HEK293T (cell line): Measurements from ENCODE around the gene NDRG4.

ENCODE experiments used
- CTCF ChIA-PET: fragments of 350-600 bp; formaldehyde crosslinking; extraction: SDS; loops from one replicate; lab custom pipeline; 2021; ENCODE audit warnings: antibody characterized with exemption, inconsistent platforms; lab: Yijun Ruan, JAX
- POLR2A ChIA-PET: fragments of 350-600 bp; formaldehyde crosslinking; extraction: SDS; loops from one replicate; lab custom pipeline; 2020; ENCODE audit warnings: antibody characterized with exemption, inconsistent platforms; lab: Yijun Ruan, JAX
- DNase-seq: peaks from one replicate; pipeline ENCODE4 v3.0.0; 2012; ENCODE audit warnings: mixed read lengths; ENCODE audit errors: extremely low spot score
- ARNT ChIP-seq: fragments of 450-650 bp; IDR thresholded peaks from 2 replicates; pipeline ENCODE4 v1.6.1; 2017; ENCODE audit warnings: mild to moderate bottlenecking
- BHLHE40 ChIP-seq: fragments of 450-650 bp; IDR thresholded peaks from 2 replicates; pipeline ENCODE4 v1.6.1; 2016; ENCODE audit warnings: mild to moderate bottlenecking, moderate library complexity, borderline replicate concordance
- CTBP1 ChIP-seq: fragments of 450-650 bp; IDR thresholded peaks from 2 replicates; pipeline ENCODE4 v1.6.1; 2016; ENCODE audit warnings: borderline replicate concordance
- ELF4 ChIP-seq: fragments of 450-650 bp; IDR thresholded peaks from 2 replicates; pipeline ENCODE4 v1.6.1; 2017; ENCODE audit warnings: antibody characterized with exemption
- FOXA1 ChIP-seq: fragments of 450-650 bp; IDR thresholded peaks from 2 replicates; pipeline ENCODE4 v1.6.1; 2016; ENCODE audit warnings: mild to moderate bottlenecking
- FOXK2 ChIP-seq: fragments of 450-650 bp; IDR thresholded peaks from 2 replicates; pipeline ENCODE4 v1.6.1; 2016; ENCODE audit warnings: mild to moderate bottlenecking
- FOXM1 ChIP-seq: fragments of 450-650 bp; IDR thresholded peaks from 2 replicates; pipeline ENCODE4 v1.6.1; 2017; ENCODE audit warnings: mild to moderate bottlenecking, borderline replicate concordance
- HDGF ChIP-seq: fragments of 450-650 bp; IDR thresholded peaks from 2 replicates; pipeline ENCODE4 v1.6.1; 2017; ENCODE audit warnings: antibody characterized with exemption, borderline replicate concordance
- L3MBTL2 ChIP-seq: fragments of 450-650 bp; conservative IDR thresholded peaks from 2 replicates; pipeline ENCODE4 v1.6.1; 2016; ENCODE audit warnings: mild to moderate bottlenecking
- LEF1 ChIP-seq: fragments of 450-650 bp; IDR thresholded peaks from 2 replicates; pipeline ENCODE4 v1.6.1; 2017; ENCODE audit warnings: mild to moderate bottlenecking, borderline replicate concordance
- NFRKB ChIP-seq: fragments of 450-650 bp; IDR thresholded peaks from 2 replicates; pipeline ENCODE4 v1.6.1; 2016; ENCODE audit warnings: mild to moderate bottlenecking, moderate library complexity
- SP1 ChIP-seq: fragments of 450-650 bp; IDR thresholded peaks from 2 replicates; pipeline ENCODE4 v1.6.1; 2017
- SUZ12 ChIP-seq: fragments of 450-650 bp; IDR thresholded peaks from 2 replicates; pipeline ENCODE4 v1.6.1; 2016; ENCODE audit warnings: mild to moderate bottlenecking
- TARDBP ChIP-seq: fragments of 450-650 bp; IDR thresholded peaks from 2 replicates; pipeline ENCODE4 v1.6.1; 2016
- ZNF384 ChIP-seq: fragments of 450-650 bp; IDR thresholded peaks from 2 replicates; pipeline ENCODE4 v1.6.1; 2016
- TF ChIP-seq, protein P1 (sequence below): fragments of 450-650 bp; IDR thresholded peaks from 2 replicates; pipeline ENCODE4 v1.6.1; 2016

NDRG4 gene

DNA sequence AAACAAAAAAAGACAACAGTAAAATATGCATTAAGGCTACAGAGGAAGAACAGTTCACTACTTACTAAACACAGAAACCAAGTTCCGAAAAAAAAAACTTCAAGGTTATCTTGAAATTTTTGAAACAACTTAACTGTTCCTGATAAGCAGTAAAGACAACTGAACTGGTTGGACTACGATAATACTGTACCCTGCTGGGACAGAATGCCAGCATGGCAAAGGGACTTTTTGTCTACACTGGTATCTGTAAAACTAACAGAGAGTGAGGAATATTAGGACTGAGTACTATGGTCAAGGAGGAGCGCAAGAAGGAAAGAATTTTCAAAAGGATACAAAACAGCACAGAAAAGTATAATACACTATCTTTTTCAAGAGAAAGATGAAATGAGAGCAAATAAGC lies 35.2 kb downstream of the NDRG4 start:
- TF ChIP-seq L3MBTL2 (no peak), HDGF (no peak)
- POLR2A ChIA-PET = interaction anchor here (0.6 kb wide), 1 partner anchor 57 kb away, joined by 3 read pairs; no protein-coding TSS in a partner anchor
- no peak for DNase-seq
- CTCF ChIA-PET = no interaction called here

DNA sequence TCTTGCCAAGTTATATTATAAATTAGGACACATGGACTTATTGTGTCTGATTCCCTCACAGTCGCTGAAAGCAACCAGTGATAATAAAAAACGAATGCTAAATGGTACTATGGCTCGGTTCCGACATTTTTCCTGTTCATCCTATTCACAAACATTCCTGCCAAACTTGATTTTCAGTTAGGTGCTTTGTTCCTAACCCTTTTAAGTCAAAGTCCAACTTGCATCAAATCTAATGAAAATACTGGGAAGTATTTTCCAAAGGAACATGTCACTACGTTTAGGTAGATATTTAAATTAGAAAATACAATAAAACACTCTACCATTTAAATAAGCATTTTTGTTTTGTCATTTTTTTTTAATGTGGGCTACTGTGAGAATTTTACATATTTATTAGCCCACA lies 36.3 kb downstream of the NDRG4 start:
- DNase-seq = no peak
- TF ChIP-seq SP1 = no peak
- no peak for TF ChIP-seq FOXM1
- no peak for TF ChIP-seq LEF1
- TF ChIP-seq, protein P1, sequence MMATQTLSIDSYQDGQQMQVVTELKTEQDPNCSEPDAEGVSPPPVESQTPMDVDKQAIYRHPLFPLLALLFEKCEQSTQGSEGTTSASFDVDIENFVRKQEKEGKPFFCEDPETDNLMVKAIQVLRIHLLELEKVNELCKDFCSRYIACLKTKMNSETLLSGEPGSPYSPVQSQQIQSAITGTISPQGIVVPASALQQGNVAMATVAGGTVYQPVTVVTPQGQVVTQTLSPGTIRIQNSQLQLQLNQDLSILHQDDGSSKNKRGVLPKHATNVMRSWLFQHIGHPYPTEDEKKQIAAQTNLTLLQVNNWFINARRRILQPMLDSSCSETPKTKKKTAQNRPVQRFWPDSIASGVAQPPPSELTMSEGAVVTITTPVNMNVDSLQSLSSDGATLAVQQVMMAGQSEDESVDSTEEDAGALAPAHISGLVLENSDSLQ = no peak
- TF ChIP-seq BHLHE40 = no peak
- no peak for TF ChIP-seq ZNF384
- TF ChIP-seq NFRKB = no peak
- TF ChIP-seq L3MBTL2 = no peak
- no peak for TF ChIP-seq ARNT
- ChIA-PET POLR2A (interaction anchor here (1.1 kb wide), 1 partner anchor 16 kb away, joined by 3 read pairs; no protein-coding TSS in a partner anchor), CTCF (no interaction called here)

DNA sequence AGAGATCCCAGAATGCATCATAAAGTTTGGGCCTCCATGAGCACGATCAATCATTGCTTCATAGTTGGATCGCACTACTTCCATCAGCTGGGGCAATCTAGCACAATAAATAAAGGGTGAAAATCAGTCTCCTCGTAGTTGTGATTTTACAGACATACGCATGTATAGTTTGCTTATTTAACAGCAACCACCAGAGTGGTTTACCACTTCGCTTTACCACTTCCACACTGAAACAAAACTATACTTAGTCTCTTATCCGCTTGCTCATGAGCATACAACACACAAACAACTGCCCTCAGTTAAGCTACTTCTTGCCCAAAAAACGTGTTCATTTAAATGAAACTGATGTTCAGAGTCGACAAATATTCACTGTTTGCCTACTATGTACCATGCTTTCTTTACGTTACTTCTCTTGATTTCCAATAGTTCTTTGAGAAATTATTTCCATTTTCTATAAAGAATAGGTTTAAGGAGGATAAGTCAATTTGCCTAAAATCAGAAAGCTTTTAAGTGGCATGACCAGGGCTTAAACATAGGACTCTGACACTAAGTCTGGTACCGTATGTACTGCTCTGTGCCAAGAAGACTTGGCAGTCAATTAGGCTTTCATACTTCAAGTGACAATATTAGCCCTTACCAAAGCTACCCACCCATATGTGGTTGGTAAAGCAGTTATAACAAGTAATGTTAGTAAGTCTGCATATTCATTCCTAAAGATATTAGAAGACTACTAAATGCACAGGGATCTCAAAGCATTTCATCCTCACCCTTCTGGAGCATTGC lies 37.4 kb downstream of the NDRG4 start:
- no peak for TF ChIP-seq LEF1
- TF ChIP-seq, protein P1 = no peak
- CTCF ChIA-PET = no interaction called here
- POLR2A ChIA-PET = interaction anchor here (1.1 kb wide), 1 partner anchor 17 kb away, joined by 3 read pairs; no protein-coding TSS in a partner anchor
- DNase-seq = no peak

DNA sequence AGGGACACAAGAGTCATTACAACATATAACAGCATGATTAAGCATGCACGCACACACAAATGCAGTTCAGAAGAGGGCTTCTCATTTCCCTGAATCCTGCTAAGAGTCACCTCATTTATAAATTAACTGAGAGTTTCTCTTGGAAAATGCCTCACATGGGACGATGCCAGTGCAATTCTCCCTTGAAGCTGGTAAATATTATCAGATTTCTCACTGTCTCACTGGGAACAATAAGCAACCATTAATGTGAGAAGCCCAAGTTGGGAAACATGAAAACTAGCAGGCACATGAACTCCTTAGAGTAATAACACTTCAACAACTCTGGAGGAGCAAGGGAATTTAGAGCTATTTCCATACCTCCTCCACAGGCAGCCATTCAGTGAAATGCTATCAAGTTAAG lies 41.8 kb downstream of the NDRG4 start:
- no peak for DNase-seq
- POLR2A ChIA-PET = no interaction called here
- CTCF ChIA-PET = no interaction called here
- TF ChIP-seq SUZ12 (no peak), TARDBP (no peak), BHLHE40 (no peak), FOXM1 (no peak), FOXK2 (no peak), LEF1 (no peak), SP1 (no peak), CTBP1 (no peak), NFRKB (no peak), ZNF384 (no peak), ARNT (no peak), HDGF (no peak), ELF4 (no peak), FOXA1 (no peak), L3MBTL2 (no peak)
- TF ChIP-seq, protein P1 = no peak

DNA sequence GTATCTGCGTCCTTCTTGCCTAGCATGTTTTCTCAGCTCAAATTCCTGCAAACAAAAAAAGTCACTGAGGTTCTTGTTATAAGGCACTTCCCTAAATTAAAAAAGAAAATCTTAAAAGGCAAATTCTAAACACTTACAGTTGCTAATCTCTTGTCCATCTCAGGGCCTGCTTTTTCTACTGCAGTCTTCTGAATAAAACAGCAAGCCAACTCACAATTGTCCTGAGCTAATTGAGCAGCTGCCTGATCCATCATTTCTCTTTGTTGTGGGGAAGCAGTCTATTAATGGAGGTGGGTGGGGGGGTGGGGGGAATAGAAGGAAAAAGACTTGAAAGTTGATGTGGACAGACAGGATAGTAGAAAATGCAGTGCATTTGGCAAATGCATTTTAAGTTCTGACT lies 42.3 kb downstream of the NDRG4 start:
- DNase-seq = no peak
- CTCF ChIA-PET = no interaction called here
- TF ChIP-seq, protein P1 = no peak
- TF ChIP-seq ELF4 = no peak
- no peak for TF ChIP-seq SP1
- no peak for TF ChIP-seq FOXA1
- TF ChIP-seq L3MBTL2 = no peak
- no peak for TF ChIP-seq LEF1
- no peak for TF ChIP-seq HDGF
- no peak for TF ChIP-seq NFRKB
- no peak for TF ChIP-seq TARDBP
- no peak for TF ChIP-seq CTBP1
- TF ChIP-seq BHLHE40 = no peak
- TF ChIP-seq SUZ12 = no peak
- TF ChIP-seq FOXK2 = no peak
- TF ChIP-seq ARNT = no peak
- TF ChIP-seq ZNF384 = no peak
- POLR2A ChIA-PET = no interaction called here

DNA sequence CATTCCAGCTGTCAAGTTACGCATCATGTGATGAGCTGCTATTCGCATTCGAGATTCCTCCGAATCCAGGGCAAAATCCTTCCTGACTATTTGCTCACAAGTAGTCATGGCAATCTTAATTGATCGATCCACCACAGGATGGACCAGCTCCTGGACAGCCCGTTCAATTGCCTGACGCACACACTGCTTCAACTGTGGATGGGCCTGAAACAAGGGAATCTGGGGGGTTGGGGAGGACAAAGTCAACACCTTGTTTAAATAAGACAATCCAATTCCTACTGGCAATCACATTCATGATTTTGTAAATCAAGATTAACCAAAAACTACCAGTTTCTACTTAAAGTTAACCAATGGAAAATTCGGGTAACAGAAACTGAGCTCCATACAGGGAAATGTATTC lies 43.7 kb downstream of the NDRG4 start:
- no peak for DNase-seq
- ChIA-PET CTCF (no interaction called here), POLR2A (no interaction called here)
- no peak for TF ChIP-seq BHLHE40
- TF ChIP-seq ELF4 = no peak
- TF ChIP-seq SP1 = no peak
- TF ChIP-seq FOXA1 = no peak
- TF ChIP-seq FOXM1 = no peak
- no peak for TF ChIP-seq FOXK2
- no peak for TF ChIP-seq CTBP1
- no peak for TF ChIP-seq ZNF384
- no peak for TF ChIP-seq NFRKB
- no peak for TF ChIP-seq HDGF
- TF ChIP-seq LEF1 = no peak
- TF ChIP-seq SUZ12 = no peak
- TF ChIP-seq, protein P1 = no peak
- TF ChIP-seq L3MBTL2 = no peak
- TF ChIP-seq TARDBP = no peak
- no peak for TF ChIP-seq ARNT
